ENCODE measurements around the gene ENTPD7. TPM values are rescaled to one million over a fixed set of nuclear protein-coding genes. Genes with fewer than 3 reads are reported as not detected.

Gene ENTPD7
- total RNA-seq, 2 donors from 2014 or later: 23.8 to 26.4 TPM

DNA sequence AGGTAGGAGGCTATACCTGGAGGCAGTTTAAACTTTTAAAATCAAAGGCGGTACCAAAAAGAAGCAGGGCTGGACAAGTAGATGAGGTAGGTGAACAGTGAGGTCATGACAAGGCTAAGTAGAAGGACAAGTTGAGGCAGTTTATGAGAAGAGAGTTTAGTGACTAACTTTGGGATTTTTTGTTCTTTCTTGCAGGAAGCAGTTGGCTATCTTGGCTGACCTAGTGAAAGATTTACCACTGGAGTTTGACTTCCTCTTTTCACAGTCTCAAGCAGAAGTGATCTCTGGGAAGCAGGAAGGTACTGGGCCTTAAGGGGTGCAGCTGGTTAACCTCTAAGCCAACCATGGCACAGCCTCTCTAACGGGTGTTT is 26.3 kb downstream of the ENTPD7 start:
- H3K27me3 ChIP-seq (ENCODE audit: control insufficient read depth, insufficient read depth, low read length, poor library complexity, severe bottlenecking): no peaks in the 10 kb centered on the region
- Mint-ChIP-seq H3K27me3 (ENCODE audit: insufficient read depth) (no peaks in the 10 kb centered on the region), H3K36me3 (ENCODE audit: low read depth) (peaks cover 22% of the 10 kb centered on the region), H3K9me3 (no peaks in the 10 kb centered on the region), H3K4me3 (no peak overlapping the region), H3K4me1 (peaks cover 4% of the 10 kb centered on the region), H3K27ac (peak overlapping the region; percentile 26)
- H3K4me3 ChIP-seq (ENCODE audit: low read length): no peak overlapping the region
- no peaks in the 10 kb centered on the region for H3K9me3 ChIP-seq (ENCODE audit: control insufficient read depth, low read length)
- 97 to 100% methylated on average over 1 to 2 of the region's 2 CpGs for WGBS, 2 experiments (ENCODE audit: insufficient coverage in 1 of 2, insufficient read length in 1 of 2)
- H3K36me3 ChIP-seq (ENCODE audit: control insufficient read depth, insufficient read depth, low read length): peaks cover 83% of the 10 kb centered on the region
- no peak overlapping the region for H3K9ac ChIP-seq (ENCODE audit: extremely low read depth, low read length, poor library complexity, severe bottlenecking)
- TF ChIP-seq, protein P1, sequence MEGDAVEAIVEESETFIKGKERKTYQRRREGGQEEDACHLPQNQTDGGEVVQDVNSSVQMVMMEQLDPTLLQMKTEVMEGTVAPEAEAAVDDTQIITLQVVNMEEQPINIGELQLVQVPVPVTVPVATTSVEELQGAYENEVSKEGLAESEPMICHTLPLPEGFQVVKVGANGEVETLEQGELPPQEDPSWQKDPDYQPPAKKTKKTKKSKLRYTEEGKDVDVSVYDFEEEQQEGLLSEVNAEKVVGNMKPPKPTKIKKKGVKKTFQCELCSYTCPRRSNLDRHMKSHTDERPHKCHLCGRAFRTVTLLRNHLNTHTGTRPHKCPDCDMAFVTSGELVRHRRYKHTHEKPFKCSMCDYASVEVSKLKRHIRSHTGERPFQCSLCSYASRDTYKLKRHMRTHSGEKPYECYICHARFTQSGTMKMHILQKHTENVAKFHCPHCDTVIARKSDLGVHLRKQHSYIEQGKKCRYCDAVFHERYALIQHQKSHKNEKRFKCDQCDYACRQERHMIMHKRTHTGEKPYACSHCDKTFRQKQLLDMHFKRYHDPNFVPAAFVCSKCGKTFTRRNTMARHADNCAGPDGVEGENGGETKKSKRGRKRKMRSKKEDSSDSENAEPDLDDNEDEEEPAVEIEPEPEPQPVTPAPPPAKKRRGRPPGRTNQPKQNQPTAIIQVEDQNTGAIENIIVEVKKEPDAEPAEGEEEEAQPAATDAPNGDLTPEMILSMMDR (conservative IDR thresholded peaks at IDR 0.05): no peak
- H3K27ac ChIP-seq (ENCODE audit: low read depth, low read length): no peak overlapping the region
- no peak for DNase-seq
- H3K4me1 ChIP-seq (ENCODE audit: control insufficient read depth, insufficient read depth, low read length): no peaks in the 10 kb centered on the region

DNA sequence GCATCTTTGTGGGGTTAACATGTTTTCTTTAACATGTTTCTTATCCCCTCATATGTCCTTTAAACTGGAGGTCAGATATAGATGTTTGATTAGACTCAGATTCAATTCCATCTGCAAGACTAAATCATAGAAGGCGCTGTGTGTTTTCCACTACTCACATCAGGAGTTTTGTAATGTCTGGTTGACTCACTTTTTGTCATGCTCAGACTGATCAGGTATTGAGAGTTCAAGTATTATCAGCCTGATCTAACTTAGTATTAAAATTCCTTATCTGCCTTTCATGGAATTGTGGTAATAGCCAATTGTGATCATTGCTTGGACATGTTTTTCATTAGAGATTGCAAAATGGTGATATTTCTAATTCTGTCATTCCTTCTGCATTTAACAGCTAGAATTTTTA is 30.2 kb downstream of the ENTPD7 start:
- Mint-ChIP-seq H3K4me1 (peaks cover 4% of the 10 kb centered on the region), H3K36me3 (ENCODE audit: low read depth) (peaks cover 42% of the 10 kb centered on the region), H3K9me3 (no peaks in the 10 kb centered on the region), H3K27me3 (ENCODE audit: insufficient read depth) (no peaks in the 10 kb centered on the region), H3K4me3 (no peak overlapping the region), H3K27ac (no peak overlapping the region)
- no peaks in the 10 kb centered on the region for H3K4me1 ChIP-seq (ENCODE audit: control insufficient read depth, insufficient read depth, low read length)
- WGBS, 2 experiments (ENCODE audit: insufficient coverage in 1 of 2, insufficient read length in 1 of 2): 100% methylated on average over 1 of the region's 1 CpG
- no peak overlapping the region for H3K4me3 ChIP-seq (ENCODE audit: low read length)
- H3K27me3 ChIP-seq (ENCODE audit: control insufficient read depth, insufficient read depth, low read length, poor library complexity, severe bottlenecking): no peaks in the 10 kb centered on the region
- TF ChIP-seq, protein P1 (conservative IDR thresholded peaks at IDR 0.05): no peak
- peaks cover 83% of the 10 kb centered on the region for H3K36me3 ChIP-seq (ENCODE audit: control insufficient read depth, insufficient read depth, low read length)
- no peak overlapping the region for H3K9ac ChIP-seq (ENCODE audit: extremely low read depth, low read length, poor library complexity, severe bottlenecking)
- no peak for DNase-seq
- no peak overlapping the region for H3K27ac ChIP-seq (ENCODE audit: low read depth, low read length)
- no peaks in the 10 kb centered on the region for H3K9me3 ChIP-seq (ENCODE audit: control insufficient read depth, low read length)

DNA sequence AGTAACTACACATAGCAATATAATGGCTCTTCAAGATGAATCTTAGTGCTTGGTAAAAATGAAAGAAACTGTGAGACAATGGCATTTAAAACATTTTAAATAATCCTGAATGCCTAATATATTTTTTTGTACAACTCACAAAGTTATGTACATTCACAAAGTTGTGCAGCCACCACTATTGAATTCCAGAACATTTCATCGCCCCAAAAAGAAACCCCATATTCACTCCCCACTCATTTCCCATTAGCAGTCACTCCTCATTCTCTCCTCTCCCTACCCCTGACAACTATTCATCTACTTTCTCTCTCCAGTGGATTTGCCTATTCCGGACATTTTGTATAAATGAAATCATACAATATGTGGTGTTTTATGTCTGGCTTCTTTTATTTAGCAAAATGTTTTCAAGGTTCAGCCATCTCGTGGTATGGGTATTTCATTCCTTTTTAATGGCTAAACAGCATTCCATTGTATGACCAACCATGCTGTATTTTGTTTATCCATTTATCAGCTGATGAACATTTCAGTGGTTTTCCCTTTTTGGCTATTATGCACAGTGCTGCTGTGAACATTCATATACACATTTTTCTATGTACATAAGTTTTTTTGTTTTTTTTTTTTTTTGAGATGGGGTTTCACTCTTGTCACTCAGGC is 34.7 kb downstream of the ENTPD7 start:
- Histone ChIP-seq H3K27ac (ENCODE audit: low read depth, low read length) (no peak overlapping the region), H3K9me3 (ENCODE audit: control insufficient read depth, low read length) (no peaks in the 10 kb centered on the region), H3K36me3 (ENCODE audit: control insufficient read depth, insufficient read depth, low read length) (peaks cover 84% of the 10 kb centered on the region), H3K4me1 (ENCODE audit: control insufficient read depth, insufficient read depth, low read length) (no peaks in the 10 kb centered on the region), H3K27me3 (ENCODE audit: control insufficient read depth, insufficient read depth, low read length, poor library complexity, severe bottlenecking) (no peaks in the 10 kb centered on the region), H3K4me3 (ENCODE audit: low read length) (no peak overlapping the region), H3K9ac (ENCODE audit: extremely low read depth, low read length, poor library complexity, severe bottlenecking) (no peak overlapping the region)
- Mint-ChIP-seq H3K27ac (no peak overlapping the region), H3K4me3 (no peak overlapping the region), H3K9me3 (no peaks in the 10 kb centered on the region), H3K27me3 (ENCODE audit: insufficient read depth) (no peaks in the 10 kb centered on the region), H3K4me1 (no peaks in the 10 kb centered on the region), H3K36me3 (ENCODE audit: low read depth) (peaks cover 65% of the 10 kb centered on the region)
- DNase-seq: no peak
- 81 to 83% methylated on average over 2 to 3 of the region's 3 CpGs for WGBS, 2 experiments (ENCODE audit: insufficient coverage in 1 of 2, insufficient read length in 1 of 2)
- TF ChIP-seq, protein P1 (conservative IDR thresholded peaks at IDR 0.05): no peak

Measured in endodermal cell (in vitro differentiated cells).